Peyer's patch (tissue), 4 donors: ENCODE data around the gene DUSP7.

Source experiments
- CTCF ChIP-seq, 6 experiments: fragments of 450-650 bp in 4 of 6; fragments of 200-600 bp in 2 of 6; sonication (generic) in 1 of 6; IDR thresholded peaks; one replicate each; pipeline ENCODE4 v1.5.1; 2017 to 2019; ENCODE audit warnings: antibody characterized with exemption in 6 of 6, mild to moderate bottlenecking in 3 of 6, moderate library complexity in 1 of 6
- POLR2A ChIP-seq, 2 donors: fragments of 450-650 bp; IDR thresholded peaks; one replicate each; pipeline ENCODE4 v1.5.1; 2017; ENCODE audit warnings: antibody characterized with exemption in 2 of 2, mild to moderate bottlenecking in 2 of 2, moderate library complexity in 2 of 2

- TF ChIP-seq POLR2A (IDR thresholded peaks at IDR 0.05) (no peak), CTCF (IDR thresholded peaks at IDR 0.05) (no peak)
These were observed 51.4 kb downstream of the DUSP7 start for GRCh38 chr3:52004906-52005395.
